ENCODE data around the gene KLHL40.

The KLHL40 gene

DNA sequence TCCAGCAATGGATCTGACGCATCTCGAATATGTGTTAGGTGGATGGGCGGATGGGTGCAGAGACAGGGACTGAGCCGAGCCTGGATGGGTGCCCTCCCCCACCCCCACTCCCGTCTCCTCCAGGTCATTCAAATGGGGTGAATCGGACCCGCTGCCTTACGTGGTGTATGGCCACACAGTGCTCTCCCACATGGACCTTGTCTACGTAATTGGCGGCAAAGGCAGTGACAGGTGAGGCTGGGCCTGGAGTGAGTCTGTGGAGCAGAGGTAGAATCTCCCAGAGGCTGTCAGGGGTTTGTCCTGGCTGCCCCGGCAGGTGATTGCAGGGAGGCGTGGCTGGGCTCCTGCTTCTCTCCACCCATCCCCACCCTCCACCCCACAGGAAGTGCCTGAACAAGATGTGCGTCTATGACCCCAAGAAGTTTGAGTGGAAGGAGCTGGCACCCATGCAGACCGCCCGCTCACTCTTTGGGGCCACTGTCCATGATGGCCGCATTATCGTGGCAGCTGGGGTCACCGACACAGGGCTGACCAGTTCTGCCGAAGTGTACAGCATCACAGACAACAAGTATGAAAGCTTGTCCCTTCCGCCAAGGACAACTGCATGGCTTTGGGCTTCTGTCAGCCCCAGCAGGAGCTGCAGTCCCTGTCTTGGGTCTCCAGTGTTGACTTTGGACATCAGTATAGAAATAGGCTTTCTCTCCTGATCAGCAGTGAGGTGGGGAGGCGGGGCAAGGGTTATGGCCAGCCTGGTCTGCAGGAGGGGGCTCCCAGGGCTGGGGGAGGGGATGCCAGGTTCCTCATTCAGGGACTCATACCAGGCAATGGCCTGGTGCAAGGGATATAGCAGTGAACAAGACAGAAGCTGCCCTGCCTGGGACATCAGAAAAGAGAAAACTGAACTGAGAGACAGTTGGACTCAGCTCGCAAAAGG lies 3.4 kb downstream of the KLHL40 start:
- in situ Hi-C loops (cut with MboI; ENCODE audit: low sequenced_read_pairs), result no loop called here

DNA sequence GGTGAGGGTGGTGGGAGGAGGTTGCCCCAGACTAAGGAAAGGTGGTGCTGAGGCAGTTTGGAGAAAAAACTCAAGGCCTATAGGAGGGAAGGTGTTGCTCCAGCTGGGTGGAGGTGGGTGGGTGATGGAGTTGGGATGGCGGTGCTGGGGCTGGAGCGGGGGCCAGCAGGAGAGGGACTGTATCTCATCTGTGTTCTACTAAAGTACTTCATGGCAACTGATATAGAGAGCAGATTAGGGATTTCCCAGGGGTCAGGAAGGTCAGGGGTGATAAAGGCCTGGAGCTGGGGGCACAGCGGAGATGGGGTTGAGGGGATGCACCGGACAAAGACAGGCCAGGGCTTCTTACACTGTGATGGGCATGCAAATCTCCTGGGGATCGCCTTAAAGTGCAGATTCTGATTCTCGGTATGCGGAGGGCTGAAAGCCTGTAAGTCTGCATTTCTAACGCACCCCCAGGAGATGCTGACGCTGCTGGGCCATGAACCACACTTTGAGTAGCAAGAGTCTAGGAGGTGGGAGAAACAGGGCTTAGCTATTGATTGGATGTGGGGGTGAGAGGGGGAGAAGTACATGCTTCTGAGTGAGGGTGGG lies 4.2 kb downstream of the KLHL40 start:
- in situ Hi-C loops (cut with MboI; ENCODE audit: low sequenced_read_pairs), result no loop called here

DNA sequence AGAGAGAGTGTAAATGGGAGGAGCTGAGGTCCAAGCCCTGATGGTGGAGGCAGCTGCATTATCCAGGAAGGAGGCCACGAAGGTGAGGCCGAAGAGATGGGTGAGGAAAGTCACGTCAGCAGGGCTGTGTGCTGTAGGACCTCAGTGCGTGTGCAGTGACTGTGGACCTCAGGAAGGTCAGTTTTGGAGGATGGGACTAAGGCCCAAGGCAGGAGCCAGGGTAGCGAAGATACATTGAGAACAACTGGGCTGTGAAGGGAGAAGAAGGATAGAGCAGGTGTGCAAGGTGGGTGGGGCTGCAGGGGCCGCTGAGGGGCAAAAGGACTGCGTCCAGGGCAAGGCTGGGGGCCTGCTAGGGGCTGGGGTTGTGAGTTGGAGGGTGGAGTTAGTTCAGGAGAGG lies 4.9 kb downstream of the KLHL40 start:
- in situ Hi-C loops (cut with MboI; ENCODE audit: low sequenced_read_pairs), result no loop called here

DNA sequence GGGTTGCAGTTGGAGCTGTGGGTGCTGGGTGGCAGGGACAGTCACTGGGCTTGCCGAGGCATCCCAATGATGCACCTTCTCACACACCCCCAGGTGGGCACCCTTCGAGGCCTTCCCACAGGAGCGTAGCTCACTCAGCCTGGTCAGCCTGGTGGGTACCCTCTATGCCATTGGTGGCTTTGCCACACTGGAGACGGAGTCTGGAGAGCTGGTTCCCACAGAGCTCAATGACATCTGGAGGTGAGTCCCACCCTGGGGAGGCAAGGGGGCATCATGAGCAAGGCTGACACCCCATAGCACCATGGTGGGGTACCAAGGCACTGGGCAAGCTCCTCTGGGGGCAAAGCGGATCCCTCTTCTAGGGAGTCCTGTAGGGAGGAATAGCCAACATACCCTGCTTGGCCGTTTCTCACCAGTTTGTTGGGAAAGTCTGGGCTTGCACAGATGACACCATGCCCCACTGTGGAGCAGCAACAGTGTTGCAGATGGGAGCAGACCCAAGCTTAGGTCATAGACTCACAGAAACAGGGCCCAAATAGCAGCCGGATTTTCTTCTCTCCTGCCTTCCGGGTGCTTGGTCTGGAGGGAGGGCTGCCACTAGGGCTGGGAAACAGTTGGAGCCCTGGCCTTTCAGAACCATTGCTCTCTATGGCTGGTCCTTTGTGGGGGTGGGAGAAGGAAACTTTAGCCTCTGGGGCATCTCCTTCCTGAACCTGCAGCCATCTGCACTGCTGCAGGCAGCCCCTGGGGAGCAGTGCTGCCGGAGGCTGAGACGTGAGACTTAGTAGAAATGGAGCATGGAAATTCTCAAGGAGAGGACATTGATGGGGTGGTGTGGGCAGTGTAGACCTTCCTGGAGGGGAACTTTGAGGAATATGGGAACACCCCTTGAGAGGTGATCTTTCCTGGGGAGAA lies 5.7 kb downstream of the KLHL40 start:
- in situ Hi-C loops (cut with MboI; ENCODE audit: low sequenced_read_pairs), result no loop called here

DNA sequence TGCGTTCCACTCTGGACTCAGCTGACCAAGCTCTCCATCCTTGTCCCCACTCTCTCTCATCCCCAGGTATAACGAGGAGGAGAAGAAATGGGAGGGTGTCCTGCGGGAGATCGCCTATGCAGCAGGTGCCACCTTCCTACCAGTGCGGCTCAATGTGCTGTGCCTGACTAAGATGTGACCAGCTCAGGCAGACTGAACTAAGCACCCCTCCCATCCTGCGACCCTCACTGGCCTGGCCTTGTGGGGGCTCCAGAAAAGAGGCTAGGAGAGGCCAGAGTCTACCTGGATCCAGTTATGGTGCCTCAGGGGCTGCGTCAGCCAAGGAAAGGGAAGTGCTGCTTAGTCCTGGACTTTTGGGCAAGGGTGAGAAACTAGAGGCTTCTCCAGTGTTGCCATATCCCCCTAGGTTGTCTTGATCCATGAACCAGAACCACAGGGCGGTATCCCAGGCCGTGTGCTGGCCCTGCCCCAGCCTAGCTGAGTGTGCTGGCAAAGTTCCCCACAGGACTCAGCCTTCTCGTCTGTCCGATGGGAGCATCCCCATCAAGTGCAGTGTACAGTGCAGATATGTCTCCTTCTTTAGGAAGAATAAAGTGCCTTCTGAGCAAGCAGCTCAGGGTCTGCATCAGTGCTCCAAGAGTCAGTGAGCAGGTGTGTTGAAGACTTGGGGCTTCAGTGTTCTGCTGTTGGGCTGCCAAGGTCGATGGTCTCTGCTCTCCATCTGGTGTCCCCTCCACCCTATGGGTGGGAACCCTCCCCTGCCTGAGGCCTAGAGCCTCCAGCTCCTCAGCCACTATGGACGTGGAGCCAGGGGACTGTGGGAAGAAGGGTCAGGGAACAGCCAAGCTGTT lies 6.7 kb downstream of the KLHL40 start:
- in situ Hi-C loops (cut with MboI; ENCODE audit: low sequenced_read_pairs), result no loop called here

DNA sequence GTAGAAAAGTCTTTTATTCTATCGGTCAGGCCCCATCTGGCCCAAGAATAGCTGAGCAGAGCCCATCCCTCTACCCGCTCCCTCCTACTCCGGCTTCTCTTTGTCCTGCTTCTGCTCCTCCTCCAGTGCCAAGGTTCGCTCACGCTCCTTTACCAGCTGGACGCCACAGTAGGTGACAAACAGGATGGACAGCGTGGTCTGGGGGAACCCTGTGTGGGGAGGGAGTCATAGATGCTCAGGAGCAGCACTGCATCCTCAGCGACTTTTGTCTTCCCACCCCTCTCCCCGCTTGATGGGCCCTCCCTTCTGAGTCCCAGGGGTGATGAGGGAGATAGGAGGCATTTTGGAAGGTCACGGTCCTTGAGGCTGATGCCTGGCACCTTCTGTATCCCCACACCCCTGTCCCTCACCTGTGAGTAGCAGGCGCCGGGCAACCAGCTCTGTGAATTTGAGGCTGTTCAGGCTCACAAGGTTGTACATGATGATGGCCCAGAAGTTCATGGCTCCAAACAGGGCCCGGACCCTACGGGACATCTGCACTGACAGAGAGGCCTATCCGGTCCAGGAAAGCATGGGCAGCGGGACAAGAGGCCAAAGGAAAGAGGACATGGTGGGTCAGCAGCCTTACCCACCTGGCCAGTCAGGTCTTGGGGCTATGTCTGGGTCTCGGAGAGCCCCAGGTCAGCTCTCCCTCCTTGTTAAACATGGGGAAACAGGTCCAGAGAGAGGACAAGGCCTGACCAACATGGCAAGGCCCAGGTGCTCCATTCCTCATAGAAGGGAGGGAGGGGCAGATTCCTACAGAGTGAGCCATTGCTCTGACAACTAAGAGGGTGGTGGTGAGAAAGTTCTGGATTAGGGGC lies 7.6 kb downstream of the KLHL40 start:
- in situ Hi-C loops (cut with MboI; ENCODE audit: low sequenced_read_pairs), result no loop called here

DNA sequence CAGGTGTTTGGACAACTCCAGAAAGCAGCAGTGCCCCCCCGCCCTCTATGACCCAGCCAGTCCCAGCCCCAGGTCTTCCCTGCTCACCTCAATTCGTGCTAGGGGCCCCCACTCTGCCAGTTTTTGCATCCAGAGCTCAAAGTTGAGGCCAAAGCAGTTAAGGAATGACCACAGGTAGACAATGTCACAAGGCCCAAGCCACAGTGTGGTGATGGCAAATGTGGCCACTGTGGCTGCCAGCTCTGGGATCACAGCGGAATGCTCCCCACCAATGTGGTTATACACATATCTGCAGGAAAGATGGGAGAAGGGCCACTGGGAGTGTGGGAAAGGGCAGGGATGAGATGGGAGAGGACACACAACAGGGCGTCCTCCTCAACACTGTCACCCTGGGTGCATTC lies 8.2 kb downstream of the KLHL40 start:
- in situ Hi-C loops (cut with MboI; ENCODE audit: low sequenced_read_pairs), result no loop called here

DNA sequence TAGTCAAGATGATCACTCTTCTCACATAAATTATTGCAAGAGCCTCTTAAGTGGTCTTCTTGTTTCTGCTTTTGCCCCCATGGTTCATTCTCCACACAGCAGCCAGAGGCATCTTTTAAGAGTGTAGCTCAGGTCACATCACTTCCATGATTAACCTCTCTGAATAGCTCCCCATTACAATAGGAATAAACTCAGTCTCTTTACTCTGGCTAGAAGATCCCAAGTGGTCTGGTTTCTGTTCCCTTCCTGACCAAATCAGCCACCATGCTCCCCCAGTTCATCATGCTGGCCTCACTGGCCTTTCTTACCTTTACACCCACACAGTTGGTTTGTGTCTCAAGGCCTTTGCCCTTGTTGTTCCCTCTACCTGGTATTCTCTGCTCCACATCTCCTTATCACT lies 9.0 kb downstream of the KLHL40 start:
- in situ Hi-C loops (cut with MboI; ENCODE audit: low sequenced_read_pairs), result no loop called here

DNA sequence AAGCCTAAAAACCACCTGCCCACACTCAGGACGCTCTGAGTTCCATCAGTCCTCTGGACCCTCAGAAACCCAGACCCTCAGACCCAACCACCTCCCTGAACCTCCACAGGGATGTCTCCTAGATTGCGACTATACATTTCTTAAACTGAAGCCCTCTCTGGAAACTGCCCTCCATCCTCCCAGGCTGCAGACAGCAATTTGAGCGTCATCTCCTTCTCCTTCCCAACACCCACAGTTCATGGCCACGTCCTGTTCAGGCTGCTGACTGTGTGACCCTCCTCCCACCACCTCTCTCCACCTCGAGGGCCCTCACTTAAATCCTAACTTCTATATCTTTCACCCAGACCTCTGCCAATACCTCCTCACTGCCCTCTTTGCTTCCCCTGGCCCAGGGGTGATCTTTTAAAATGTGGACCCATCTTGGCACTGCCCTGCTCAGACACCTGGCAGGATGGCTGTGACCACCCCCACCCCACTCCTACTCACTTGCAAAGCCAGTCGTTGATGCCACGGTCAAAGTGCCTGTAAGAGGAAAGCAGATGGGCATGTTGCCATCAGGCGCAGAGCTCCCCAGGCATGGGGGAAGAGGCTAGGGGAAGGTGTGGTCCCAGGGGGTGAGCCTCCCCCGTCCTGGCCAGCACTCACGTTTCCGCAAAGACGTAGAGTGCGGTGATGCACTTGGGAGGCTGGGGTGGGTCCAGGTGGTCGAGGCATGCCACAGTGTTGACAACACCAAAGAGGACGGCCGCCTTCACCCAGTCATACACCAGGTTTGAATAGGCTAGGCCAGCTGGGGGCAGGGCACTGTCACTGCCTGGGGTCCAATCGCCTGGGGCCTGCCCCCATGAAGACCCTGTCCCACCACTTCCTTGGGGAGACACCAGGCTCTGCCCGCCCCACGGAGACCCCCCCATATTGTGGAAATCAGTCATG lies 11.3 kb downstream of the KLHL40 start:
- in situ Hi-C loops (cut with MboI; ENCODE audit: low sequenced_read_pairs), result no loop called here

DNA sequence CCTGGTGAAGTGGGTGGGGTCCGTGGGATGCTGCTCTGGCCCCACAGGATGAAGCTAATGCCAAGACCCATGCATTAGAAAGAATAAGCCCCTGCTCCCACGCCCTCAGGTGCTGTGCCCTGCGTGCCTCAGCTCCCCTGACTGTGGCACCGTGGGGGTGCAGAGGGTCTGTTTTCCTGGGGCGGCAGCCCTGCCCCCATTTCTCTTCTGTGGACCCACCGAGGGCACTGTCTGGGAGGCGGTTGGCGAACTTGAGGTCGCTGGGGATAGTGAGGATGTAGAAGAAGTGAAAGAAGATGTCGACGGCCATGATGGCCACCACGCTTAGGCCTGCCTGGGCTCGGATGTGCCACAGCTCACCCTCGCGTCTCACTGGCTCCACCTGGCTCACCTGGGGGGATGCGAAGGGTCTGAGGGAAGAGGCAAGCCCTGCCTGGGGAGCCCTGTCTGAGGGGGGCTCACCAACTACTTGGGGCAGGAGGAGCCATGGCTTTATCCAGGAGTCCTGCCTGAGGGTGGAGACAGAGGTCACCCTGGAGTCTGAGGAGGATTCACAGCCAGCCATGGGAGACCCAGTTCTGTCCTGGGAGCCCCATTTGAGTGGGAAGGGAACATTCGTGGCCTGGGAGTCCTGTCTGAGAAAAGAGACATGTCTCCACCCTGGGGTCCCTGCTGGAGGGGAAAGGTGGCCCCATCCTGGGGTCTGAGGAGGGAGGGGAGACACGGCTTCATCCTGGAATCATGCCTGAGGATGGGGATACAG lies 12.1 kb downstream of the KLHL40 start:
- in situ Hi-C loops (cut with MboI; ENCODE audit: low sequenced_read_pairs), result no loop called here

DNA sequence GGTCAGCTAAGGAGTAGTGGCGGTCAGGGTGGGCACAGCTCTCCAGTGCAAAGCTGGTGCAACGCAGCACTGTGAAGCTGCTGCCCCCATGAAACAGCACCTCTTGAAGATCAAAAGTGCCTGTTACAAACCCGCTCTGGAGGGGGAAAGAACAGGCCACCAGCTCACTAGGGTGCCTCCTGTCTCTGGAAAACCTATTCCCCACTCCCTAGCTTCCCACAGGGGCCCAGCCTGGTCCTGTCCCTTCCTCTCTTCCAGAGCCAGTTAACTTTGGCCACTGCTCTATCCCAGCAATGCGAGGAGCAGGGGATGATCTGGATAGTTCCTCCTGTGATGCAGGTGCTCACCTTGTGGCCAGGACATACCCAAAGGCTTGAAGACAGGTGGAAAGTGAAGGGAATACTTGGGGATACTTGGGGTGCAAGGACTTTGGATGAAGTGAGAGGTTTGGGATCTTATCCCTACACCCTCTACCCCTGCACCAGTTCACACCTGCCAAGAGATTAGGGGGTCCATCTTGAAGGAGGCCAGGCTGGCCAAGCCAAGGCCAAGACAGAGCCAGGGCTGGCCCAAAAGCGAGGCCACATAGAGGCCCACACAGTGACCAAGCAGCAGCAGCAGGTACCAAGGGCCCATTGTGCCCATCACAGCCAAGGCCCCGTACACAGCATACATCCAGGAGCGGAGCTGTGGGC lies 13.0 kb downstream of the KLHL40 start:
- in situ Hi-C loops (cut with MboI; ENCODE audit: low sequenced_read_pairs), result no loop called here

DNA sequence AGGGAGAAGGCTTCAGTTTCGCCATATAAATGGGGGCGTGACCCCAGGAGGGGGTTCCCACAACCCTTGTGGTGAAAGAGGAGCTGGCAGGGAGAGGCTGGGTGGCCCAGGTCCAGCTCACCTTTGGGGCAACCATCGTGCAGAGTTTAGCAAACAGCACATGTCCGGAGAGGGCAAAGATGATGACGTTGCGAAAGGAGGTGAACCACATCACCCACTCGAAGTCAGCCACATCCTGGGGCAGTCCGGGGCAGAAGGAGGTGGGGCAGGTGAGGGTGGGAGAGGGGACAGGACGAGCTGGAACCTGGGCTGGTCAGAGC lies 13.5 kb downstream of the KLHL40 start:
- in situ Hi-C loops (cut with MboI; ENCODE audit: low sequenced_read_pairs), result no loop called here

DNA sequence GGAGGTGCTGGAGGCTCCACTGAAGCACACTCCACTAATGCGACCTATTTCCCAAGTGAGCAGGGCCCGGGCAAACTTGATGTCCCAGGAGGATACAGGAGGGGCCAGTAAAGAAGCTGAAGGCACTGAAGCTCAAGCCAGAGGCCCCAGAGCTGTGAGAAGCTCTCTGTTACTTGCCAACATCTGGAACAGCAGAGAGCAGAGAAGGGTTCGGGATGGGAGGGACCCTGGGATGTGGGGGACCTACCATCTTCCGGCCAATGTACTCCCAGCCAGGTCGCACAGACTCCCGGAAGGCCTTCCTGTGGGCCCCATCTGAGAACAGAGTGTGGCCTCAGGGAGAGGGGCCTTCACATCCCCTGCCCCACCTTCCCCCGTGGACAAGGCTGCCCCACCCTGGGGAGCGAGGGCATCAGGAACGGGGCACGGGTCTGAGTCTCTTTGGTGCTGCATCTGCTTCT lies 14.2 kb downstream of the KLHL40 start:
- in situ Hi-C loops (cut with MboI; ENCODE audit: low sequenced_read_pairs), result no loop called here

DNA sequence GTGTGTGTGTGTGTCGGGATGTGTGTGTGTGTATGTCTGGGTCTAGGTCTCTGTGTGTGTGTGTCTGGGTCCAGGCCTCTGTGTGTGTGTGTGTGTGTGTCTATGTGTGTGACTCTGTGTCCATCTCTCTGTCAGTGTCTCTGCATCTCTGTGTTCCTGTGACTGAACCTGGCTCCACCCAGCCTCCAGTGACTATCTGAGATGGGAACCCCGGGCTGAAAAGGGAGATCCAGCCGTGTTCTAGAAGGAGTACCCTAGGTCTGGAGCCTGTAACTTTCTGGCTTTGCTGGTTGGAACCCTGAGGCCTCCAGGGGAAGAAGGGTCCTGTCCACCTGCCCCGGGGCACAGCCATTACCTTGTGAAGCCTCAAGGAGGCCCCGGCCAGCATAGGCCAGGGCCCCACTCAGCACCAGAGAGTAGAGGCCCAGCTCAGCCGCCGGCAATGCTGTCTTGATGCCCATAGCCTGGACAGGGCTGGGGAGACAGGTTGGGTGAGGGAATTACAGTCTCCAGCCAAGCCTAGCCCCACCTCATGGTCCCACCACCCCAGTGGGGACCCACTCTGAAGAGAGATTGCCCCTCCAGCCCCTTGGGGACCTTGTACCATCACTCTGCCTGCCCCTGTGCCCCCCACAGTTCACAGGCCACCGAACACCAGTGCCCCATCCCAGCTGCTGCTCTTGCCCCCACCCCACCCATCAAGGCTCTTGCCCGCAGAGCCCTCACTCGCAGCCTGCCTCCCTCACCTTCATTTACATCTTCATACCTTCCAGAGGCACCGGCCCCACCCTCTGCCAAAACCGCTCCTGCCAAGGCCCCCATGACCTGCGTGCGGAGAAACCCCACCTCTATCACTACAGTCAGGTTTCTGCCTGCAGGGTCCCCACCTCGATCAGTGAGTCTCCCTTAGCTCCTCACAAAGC lies 15.3 kb downstream of the KLHL40 start:
- in situ Hi-C loops (cut with MboI; ENCODE audit: low sequenced_read_pairs), result no loop called here

DNA sequence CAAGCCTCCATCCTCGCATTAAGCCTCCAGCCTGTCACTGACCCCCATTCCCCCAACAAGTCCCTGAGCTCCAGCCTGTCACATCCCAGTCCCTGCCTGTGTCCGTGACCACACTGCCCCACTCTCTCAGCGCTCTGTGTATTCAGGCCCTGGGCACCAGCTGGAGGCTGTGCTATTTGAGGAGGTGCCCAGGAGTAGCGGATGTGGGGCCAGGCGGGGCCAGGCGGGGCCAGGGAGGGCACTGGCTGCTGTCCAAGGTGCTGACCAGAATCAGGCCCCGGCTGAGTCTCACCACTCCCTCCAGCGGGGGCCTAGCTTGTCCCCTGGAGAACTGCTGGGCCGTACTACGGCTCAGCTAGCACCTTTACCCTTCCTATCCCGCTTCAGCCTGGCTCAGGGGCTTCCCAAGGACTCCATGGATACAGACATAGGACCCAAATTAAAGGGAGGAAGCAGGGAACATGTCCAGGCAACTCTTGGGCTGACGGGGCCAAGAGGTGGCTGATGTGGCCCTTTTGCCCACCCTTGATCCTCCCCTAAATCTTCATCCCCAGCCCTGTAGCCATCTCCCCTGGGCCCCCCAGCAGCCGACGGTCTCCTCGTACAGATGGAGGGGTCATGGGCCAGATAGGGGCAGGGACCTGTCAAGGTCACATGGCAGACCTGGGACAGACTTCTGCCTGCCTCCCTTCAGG lies 16.2 kb downstream of the KLHL40 start:
- in situ Hi-C loops (cut with MboI; ENCODE audit: low sequenced_read_pairs), result no loop called here
